Fibroblast of the aortic adventitia (primary cell): ENCODE results near the gene KCNIP1. TPM values are rescaled to one million over a fixed set of nuclear protein-coding genes. Genes with fewer than 3 reads are reported as not detected.

Experiments used
- DNase-seq: peaks from one replicate; pipeline ENCODE4 v3.0.0-alpha.2; 2010; ENCODE audit warnings: low read depth
- H3K4me3 ChIP-seq: 2 replicates; pipeline ENCODE4 v1.5.1; 2011; ENCODE audit warnings: low read depth, mild to moderate bottlenecking, control low read depth, low read length, moderate library complexity
- total RNA-seq: library from RNA; depleted of rRNA; stranded (reverse); fragments of >200 nt; gene quantifications from 2 replicates; pipeline ENCODE4 v1.2.3, GENCODE V29; 2012; ENCODE audit warnings: low replicate concordance
- TF ChIP-seq, protein P1 (sequence below): IDR thresholded peaks from 2 replicates; pipeline ENCODE4 v1.5.1; 2011; ENCODE audit warnings: mild to moderate bottlenecking, low read length, control low read depth, inconsistent platforms; ENCODE audit not compliant: insufficient read depth

The KCNIP1 gene
- total RNA-seq = not detected in 2 replicates

DNA sequence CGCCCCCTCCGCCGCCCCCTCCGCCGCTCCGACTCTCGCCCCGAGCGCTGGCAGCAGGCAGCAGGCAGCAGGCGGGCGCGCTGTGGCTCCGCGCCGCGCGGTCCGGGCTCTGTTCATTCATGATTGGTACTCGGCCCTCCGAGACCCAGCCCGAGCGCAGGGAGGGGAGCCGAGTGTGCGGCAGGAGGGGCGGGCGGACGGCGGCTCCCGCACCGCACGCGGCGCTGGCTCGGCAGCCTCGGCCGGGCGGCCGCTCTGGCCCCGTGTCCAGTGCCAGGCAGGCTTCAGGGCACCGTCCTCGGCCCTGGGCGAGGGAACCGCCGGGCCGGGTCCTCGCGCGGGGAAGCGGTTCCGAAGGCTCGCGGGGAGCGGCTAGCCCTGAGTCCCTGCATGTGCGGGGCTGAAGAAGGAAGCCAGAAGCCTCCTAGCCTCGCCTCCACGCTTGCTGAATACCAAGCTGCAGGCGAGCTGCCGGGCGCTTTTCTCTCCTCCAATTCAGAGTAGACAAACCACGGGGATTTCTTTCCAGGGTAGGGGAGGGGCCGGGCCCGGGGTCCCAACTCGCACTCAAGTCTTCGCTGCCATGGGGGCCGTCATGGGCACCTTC is at the start of gene KCNIP1:
Gene KCNIP1 (plus strand): TSS at position 31 of the 607 bp plus-strand sequence.
- H3K4me3 ChIP-seq = no peak within 1 kb of the TSS
- TF ChIP-seq, protein P1, sequence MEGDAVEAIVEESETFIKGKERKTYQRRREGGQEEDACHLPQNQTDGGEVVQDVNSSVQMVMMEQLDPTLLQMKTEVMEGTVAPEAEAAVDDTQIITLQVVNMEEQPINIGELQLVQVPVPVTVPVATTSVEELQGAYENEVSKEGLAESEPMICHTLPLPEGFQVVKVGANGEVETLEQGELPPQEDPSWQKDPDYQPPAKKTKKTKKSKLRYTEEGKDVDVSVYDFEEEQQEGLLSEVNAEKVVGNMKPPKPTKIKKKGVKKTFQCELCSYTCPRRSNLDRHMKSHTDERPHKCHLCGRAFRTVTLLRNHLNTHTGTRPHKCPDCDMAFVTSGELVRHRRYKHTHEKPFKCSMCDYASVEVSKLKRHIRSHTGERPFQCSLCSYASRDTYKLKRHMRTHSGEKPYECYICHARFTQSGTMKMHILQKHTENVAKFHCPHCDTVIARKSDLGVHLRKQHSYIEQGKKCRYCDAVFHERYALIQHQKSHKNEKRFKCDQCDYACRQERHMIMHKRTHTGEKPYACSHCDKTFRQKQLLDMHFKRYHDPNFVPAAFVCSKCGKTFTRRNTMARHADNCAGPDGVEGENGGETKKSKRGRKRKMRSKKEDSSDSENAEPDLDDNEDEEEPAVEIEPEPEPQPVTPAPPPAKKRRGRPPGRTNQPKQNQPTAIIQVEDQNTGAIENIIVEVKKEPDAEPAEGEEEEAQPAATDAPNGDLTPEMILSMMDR = no peak
- no peak for DNase-seq

DNA sequence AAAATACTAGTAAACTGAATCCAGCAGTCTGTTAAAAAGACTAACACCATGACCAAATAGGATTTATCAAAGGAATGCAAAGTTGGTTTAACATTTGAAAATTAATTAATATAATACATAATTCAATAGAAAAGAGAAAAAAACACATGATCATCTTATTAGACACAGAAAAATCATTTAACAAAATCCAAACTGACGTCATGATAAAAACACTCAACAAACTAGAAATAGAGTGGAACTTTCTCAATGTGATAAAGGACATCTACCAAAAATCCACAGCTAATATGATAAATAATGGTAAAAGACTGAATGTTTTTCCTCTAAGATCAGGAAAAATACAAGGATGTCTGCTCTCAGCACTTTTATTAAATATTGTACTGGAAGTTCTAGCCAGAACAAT is 40.4 kb upstream of the KCNIP1 start:
- TF ChIP-seq, protein P1 = no peak
- no peak overlapping the region for H3K4me3 ChIP-seq

DNA sequence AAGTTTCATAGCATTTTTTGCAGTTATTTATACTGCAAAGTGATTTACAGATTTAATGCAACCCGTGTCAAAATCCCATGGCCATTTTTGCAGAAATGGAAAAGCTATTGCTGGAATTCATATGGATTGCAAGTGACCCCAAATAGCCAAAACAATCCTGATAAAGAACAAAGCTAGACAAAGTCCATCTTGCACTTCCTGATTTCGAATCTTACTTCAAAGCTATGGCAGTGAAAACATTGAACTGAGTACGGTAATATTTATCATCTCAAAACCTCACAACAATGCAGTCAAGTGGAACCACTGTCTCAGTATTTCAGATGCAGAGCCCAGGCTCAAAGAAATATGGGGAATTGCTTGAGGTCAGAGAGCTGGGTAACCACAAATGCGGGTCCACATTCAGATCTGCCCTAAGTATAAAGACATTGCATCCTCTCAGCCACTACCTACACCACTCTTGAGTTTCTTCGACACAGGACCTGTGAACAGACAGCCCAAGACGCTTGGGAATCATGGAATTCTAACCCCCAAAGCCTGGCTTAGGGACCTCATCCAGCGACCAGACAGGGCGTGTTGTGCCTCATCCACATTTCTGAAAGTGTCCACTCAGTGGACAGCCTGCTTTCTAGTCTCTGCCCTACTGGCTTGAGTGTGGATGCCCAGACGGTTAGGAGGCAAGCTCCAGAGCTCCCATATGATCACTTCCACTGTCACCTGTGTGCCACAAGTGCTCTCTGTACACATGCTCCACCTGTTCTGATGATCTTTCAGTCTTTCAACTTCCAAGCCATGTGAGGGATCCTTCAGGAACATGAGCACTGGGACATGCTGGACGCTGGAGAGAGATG is 39.3 kb upstream of the KCNIP1 start:
- DNase-seq = no peak
- TF ChIP-seq, protein P1 = no peak
- no peak overlapping the region for H3K4me3 ChIP-seq

More for the DNA sequence above, 40.4 kb upstream of the KCNIP1 start:
- DNase-seq = no peak

DNA sequence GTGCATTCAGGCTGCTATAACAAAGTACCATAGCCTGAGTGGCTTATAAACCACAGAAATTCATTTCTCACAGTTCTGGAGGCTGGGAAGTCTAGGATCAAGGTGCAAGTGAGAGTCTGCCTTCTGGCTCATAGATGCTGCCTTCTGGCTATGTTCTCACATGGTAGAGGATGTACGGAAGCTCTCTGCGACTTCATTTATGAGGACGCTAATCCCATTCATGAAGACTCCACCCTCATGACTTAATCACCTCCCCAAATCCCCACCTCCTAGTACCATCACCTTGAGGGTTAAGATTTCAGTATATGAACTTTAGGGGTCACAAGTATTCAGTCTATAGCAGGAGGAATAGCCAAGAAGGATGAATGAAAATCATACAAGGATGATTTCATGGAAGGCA is 37.3 kb upstream of the KCNIP1 start:
- no peak overlapping the region for H3K4me3 ChIP-seq
- TF ChIP-seq, protein P1 = no peak
- DNase-seq = no peak

DNA sequence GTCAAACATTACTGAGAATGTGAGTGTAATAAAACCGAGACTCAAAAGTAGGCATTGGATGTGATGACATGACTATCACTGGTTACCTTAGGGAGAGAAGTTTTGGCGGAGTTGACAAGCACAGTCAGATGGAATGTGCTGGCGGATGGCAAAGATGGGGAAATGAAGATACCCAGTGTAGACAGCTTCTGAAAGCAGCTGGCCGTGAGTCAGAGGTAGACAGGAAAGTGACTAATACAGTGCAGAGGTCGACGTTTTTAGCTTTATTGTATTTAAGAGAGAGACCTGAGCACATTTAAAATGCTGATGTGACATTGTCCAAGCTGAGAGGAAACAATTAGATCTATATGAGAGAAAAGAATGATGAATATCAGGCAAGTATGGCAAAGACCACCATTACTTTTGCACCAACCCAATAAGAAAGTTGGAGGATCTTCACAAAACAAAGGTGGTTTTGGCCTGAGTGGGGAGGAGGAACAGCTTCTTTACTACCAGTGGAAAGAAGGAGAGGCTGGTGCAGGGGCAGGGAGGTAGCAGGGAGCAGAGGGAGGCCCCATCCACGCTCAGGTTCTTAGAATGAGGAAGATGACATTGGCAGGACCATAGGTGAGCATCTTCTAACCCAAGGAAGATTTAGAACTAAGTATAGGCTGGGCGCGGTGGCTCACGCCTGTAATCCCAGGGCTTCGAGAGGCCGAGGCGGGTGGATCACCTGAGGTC is 36.7 kb upstream of the KCNIP1 start:
- no peak overlapping the region for H3K4me3 ChIP-seq
- DNase-seq = peak; percentile 79
- TF ChIP-seq, protein P1 = no peak

DNA sequence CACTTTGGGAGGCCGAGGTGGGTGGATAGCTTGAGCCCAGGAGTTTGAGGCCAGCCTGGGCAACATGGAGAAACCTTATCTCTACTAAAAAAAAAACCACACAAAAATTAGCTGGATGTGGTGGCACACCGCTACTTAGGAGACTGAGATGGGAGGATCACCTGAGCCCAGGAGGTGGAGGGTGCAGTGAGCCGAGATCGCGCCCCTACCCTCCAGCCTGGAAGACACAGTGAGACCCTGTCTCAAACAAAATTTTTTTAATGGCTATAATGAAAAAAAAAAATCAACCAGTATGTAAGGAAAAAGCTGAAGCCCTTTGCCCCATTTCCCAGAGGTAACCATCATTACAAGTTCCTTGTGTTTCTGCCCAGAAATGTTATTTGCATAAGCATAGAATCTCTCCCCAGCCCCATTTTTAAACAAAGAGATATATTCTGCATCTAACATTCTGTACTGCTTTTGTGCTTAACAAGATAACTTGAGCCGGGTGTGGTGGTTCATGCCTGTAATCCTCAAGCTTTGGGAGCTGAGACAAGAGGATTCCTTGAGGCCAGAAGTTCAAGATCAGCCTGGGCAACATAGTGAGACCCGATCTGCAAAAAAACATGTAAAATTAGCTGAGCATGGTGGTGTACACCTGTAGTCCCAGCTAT is 35.1 kb upstream of the KCNIP1 start:
- H3K4me3 ChIP-seq = no peak overlapping the region
- DNase-seq = no peak
- TF ChIP-seq, protein P1 = no peak
